Measurements from ENCODE around the gene ADK. TPM values are rescaled to one million over a fixed set of nuclear protein-coding genes. Genes with fewer than 3 reads are reported as not detected.
"Not testable (repeated sequence)": the region's sequence is repeated elsewhere in the genome, so short reads cannot be mapped to it uniquely, and the experiment has no call there.

The ADK gene
- total RNA-seq, 1 experiment from 2014 or later, result 66.6 TPM

DNA sequence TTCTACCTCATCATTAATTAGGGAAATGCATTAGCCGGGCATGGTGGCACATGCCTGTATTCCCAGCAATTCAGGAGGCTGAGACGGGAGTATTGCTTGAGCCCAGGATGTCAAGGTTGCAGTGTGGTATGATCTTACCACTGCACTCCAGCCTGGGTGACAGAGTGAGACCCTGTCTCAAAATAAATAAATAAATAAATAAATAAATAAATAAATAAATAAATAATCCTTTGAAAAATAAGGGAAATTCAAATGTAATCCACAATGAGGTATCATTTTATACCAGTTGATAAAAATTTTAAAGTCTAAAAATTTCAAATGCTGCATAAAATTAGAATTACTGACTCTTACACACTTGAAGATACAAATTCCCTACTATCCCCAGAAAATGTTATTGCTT lies 334.3 kb downstream of the ADK start:
- Mint-ChIP-seq H3K36me3 (ENCODE audit: insufficient read depth, unreplicated experiment) (no peaks in the 10 kb centered on the region), H3K4me3 (ENCODE audit: low read depth, unreplicated experiment) (no peak overlapping the region), H3K27me3 (ENCODE audit: unreplicated experiment) (no peaks in the 10 kb centered on the region), H3K27ac (ENCODE audit: unreplicated experiment) (no peak overlapping the region), H3K9me3 (ENCODE audit: low read depth, unreplicated experiment) (peaks cover 2% of the 10 kb centered on the region), H3K4me1 (ENCODE audit: low read depth, unreplicated experiment) (no peaks in the 10 kb centered on the region)
- TF ChIP-seq, protein P1, sequence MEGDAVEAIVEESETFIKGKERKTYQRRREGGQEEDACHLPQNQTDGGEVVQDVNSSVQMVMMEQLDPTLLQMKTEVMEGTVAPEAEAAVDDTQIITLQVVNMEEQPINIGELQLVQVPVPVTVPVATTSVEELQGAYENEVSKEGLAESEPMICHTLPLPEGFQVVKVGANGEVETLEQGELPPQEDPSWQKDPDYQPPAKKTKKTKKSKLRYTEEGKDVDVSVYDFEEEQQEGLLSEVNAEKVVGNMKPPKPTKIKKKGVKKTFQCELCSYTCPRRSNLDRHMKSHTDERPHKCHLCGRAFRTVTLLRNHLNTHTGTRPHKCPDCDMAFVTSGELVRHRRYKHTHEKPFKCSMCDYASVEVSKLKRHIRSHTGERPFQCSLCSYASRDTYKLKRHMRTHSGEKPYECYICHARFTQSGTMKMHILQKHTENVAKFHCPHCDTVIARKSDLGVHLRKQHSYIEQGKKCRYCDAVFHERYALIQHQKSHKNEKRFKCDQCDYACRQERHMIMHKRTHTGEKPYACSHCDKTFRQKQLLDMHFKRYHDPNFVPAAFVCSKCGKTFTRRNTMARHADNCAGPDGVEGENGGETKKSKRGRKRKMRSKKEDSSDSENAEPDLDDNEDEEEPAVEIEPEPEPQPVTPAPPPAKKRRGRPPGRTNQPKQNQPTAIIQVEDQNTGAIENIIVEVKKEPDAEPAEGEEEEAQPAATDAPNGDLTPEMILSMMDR (IDR thresholded peaks at IDR 0.05; ENCODE audit: unreplicated experiment), result no peak
- intact Hi-C loops (cut with micrococcal nuclease; ENCODE audit: unreplicated experiment), result no loop called here
- BruUV-seq (replicated peaks), result no TSS peak
- DNase-seq, result no peak
- CTCF ChIA-PET, result no interaction called here

DNA sequence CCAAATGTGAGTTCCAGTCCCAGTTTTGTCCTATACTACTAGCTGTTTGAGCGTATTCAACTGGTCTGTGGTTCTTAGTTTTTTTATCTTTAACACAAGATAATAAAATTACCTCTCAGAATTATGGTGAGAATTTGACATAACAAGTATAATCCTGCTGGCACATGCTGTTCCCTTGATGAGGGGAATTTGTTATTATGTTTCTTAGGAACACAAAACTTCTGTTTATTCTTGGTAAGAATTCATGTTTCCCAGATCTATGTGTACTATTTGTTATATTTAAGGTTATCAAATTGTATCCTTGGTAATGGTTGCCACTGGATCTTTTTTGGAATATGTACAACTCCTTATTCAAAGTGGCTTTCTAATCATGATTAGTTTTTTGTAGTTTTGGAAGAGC lies 335.6 kb downstream of the ADK start:
- no peak overlapping the region for H3K4me3 Mint-ChIP-seq (ENCODE audit: low read depth, unreplicated experiment)
- CTCF ChIA-PET, result no interaction called here
- no TSS peak for BruUV-seq (replicated peaks)
- intact Hi-C loops (cut with micrococcal nuclease; ENCODE audit: unreplicated experiment), result no loop called here
- TF ChIP-seq, protein P1 (IDR thresholded peaks at IDR 0.05; ENCODE audit: unreplicated experiment), result no peak
- DNase-seq, result no peak
- no peaks in the 10 kb centered on the region for H3K4me1 Mint-ChIP-seq (ENCODE audit: low read depth, unreplicated experiment)
- no peaks in the 10 kb centered on the region for H3K36me3 Mint-ChIP-seq (ENCODE audit: insufficient read depth, unreplicated experiment)
- no peaks in the 10 kb centered on the region for H3K27me3 Mint-ChIP-seq (ENCODE audit: unreplicated experiment)
- no peak overlapping the region for H3K27ac Mint-ChIP-seq (ENCODE audit: unreplicated experiment)
- peaks cover 2% of the 10 kb centered on the region for H3K9me3 Mint-ChIP-seq (ENCODE audit: low read depth, unreplicated experiment)

DNA sequence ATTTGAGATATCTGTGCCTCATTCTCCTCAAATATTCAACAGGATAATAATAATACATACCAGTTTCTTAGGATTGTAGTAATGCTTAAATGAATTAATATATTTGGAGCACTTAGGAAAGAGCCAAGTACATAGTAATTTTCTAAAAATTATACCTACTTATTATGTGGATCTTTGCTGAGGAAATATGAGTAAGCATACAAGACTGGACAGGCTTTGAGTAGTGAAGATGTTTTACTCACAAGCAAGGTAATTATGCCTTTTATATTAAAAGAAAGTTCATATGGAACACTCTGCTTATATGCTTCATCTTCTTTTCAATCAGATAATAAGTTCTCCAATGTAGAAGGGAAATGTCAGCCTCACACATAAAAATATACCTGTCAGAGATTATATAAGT lies 337.9 kb downstream of the ADK start:
- TF ChIP-seq, protein P1 (IDR thresholded peaks at IDR 0.05; ENCODE audit: unreplicated experiment), result no peak
- no TSS peak for BruUV-seq (replicated peaks)
- Mint-ChIP-seq H3K27ac (ENCODE audit: unreplicated experiment) (no peak overlapping the region), H3K36me3 (ENCODE audit: insufficient read depth, unreplicated experiment) (no peaks in the 10 kb centered on the region), H3K4me1 (ENCODE audit: low read depth, unreplicated experiment) (no peaks in the 10 kb centered on the region), H3K27me3 (ENCODE audit: unreplicated experiment) (no peaks in the 10 kb centered on the region), H3K4me3 (ENCODE audit: low read depth, unreplicated experiment) (no peak overlapping the region), H3K9me3 (ENCODE audit: low read depth, unreplicated experiment) (no peaks in the 10 kb centered on the region)
- CTCF ChIA-PET, result no interaction called here
- intact Hi-C loops (cut with micrococcal nuclease; ENCODE audit: unreplicated experiment), result no loop called here
- no peak for DNase-seq

DNA sequence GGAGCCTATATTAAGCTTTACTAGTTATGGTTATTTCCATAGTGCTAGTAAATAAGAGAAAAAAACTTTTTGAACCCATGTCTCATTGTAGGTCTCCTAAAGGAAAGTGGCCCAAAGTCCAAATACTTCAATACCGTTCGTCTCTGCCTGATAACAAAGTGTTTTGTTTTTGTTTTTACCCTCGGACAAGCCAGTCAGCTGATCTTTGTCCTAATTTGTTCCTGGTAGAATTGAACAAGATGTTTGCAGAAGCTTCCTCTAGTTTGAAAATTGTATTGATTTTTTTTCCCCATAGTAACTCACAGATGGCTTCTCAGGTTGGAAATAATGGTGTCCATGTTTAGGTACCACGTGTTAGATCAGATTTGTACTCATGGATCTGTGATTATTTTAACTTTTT lies 339.5 kb downstream of the ADK start:
- Mint-ChIP-seq H3K27me3 (ENCODE audit: unreplicated experiment) (no peaks in the 10 kb centered on the region), H3K36me3 (ENCODE audit: insufficient read depth, unreplicated experiment) (no peaks in the 10 kb centered on the region), H3K27ac (ENCODE audit: unreplicated experiment) (no peak overlapping the region), H3K4me3 (ENCODE audit: low read depth, unreplicated experiment) (no peak overlapping the region), H3K9me3 (ENCODE audit: low read depth, unreplicated experiment) (no peaks in the 10 kb centered on the region), H3K4me1 (ENCODE audit: low read depth, unreplicated experiment) (peaks cover 13% of the 10 kb centered on the region)
- CTCF ChIA-PET, result no interaction called here
- DNase-seq, result no peak
- TF ChIP-seq, protein P1 (IDR thresholded peaks at IDR 0.05; ENCODE audit: unreplicated experiment), result no peak
- intact Hi-C loops (cut with micrococcal nuclease; ENCODE audit: unreplicated experiment), result no loop called here
- BruUV-seq (replicated peaks), result no TSS peak

DNA sequence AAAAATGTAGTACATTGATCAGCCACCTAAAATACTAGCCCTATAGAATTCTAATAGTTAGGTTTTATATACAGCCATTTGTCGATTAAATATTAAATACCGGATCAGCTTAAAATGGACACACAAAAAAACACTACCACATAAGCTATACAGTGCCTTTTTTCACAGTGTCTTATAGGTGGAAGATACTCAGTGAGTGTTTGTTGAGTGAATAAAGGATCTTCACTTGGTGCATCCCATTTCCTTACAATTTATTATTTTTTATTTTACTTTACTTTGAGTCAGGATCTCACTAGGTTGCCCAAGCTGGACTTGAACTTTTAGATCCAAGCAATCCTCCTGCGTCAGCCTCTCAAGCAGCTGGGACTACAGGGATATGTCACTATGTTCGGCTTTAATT lies 340.0 kb downstream of the ADK start:
- CTCF ChIA-PET, result no interaction called here
- H3K4me3 Mint-ChIP-seq (ENCODE audit: low read depth, unreplicated experiment), result no peak overlapping the region

DNA sequence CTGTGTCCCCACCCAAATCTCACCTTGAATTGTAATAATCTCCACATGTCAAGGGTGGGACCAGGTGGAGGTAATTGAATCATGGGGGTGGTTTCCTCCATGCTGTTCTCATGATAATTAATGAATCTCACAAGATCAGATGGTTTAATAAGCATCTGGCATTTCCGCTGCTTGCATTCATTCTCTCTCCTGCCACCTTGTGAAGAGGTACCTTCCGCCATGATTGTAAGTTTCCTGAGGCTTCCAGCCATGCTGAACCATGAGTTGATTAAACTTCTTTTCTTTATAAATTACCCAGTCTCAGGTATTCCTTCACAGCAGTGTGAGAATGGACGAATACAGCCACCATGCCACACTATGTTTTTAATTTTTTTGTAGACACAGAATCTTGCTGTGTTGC lies 345.3 kb downstream of the ADK start:
- H3K4me3 Mint-ChIP-seq (ENCODE audit: low read depth, unreplicated experiment); intact Hi-C loops (cut with micrococcal nuclease; ENCODE audit: unreplicated experiment); CTCF ChIA-PET; DNase-seq; H3K27me3 Mint-ChIP-seq (ENCODE audit: unreplicated experiment); H3K9me3 Mint-ChIP-seq (ENCODE audit: low read depth, unreplicated experiment); H3K36me3 Mint-ChIP-seq (ENCODE audit: insufficient read depth, unreplicated experiment); H3K27ac Mint-ChIP-seq (ENCODE audit: unreplicated experiment); BruUV-seq (replicated peaks): not testable (repeated sequence)
- H3K4me1 Mint-ChIP-seq (ENCODE audit: low read depth, unreplicated experiment), result peaks cover 14% of the 10 kb centered on the region

More for the DNA sequence above, 340.0 kb downstream of the ADK start:
- intact Hi-C loops (cut with micrococcal nuclease; ENCODE audit: unreplicated experiment), result no loop called here
- Mint-ChIP-seq H3K9me3 (ENCODE audit: low read depth, unreplicated experiment) (no peaks in the 10 kb centered on the region), H3K4me1 (ENCODE audit: low read depth, unreplicated experiment) (peaks cover 13% of the 10 kb centered on the region), H3K27ac (ENCODE audit: unreplicated experiment) (no peak overlapping the region), H3K27me3 (ENCODE audit: unreplicated experiment) (no peaks in the 10 kb centered on the region), H3K36me3 (ENCODE audit: insufficient read depth, unreplicated experiment) (no peaks in the 10 kb centered on the region)
- BruUV-seq (replicated peaks), result no TSS peak
- TF ChIP-seq, protein P1 (IDR thresholded peaks at IDR 0.05; ENCODE audit: unreplicated experiment), result no peak
- DNase-seq, result no peak

DNA sequence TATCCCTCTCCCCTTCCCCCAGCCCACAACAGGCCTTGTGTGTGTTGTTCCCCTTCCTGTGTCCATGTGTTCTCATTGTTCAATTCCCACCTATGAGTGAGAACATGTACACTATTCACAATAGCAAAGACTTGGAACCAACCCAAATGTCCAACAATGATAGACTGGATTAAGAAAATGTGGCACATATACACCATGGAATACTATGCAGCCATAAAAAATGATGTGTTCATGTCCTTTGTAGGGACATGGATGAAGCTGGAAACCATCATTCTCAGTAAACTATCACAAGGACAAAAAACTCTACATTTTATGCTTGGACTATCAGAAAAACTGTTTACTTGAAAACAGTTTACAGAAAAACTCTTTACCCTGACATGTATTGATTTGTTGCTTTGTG lies 347.6 kb downstream of the ADK start:
- CTCF ChIA-PET; BruUV-seq (replicated peaks); intact Hi-C loops (cut with micrococcal nuclease; ENCODE audit: unreplicated experiment): not testable (repeated sequence)

More for the DNA sequence above, 347.6 kb downstream of the ADK start:
- not testable (repeated sequence) for H3K4me3 Mint-ChIP-seq (ENCODE audit: low read depth, unreplicated experiment); H3K27me3 Mint-ChIP-seq (ENCODE audit: unreplicated experiment); H3K9me3 Mint-ChIP-seq (ENCODE audit: low read depth, unreplicated experiment); H3K27ac Mint-ChIP-seq (ENCODE audit: unreplicated experiment); DNase-seq; H3K36me3 Mint-ChIP-seq (ENCODE audit: insufficient read depth, unreplicated experiment)
- peaks cover 35% of the 10 kb centered on the region for H3K4me1 Mint-ChIP-seq (ENCODE audit: low read depth, unreplicated experiment)
